Liver (tissue), 3 donors: ENCODE measurements around the gene CLPSL2.

Experiments
- CTCF ChIP-seq: fragments of 150-350 bp; IDR thresholded peaks from 2 replicates; pipeline ENCODE4 v1.5.1; 2017; ENCODE audit warnings: improper control_type of control experiment, low read depth, low read length; ENCODE audit not compliant: missing input control
- EGR1 ChIP-seq, 2 donors: IDR thresholded peaks; 2 replicates each; pipeline ENCODE4 v1.6.1; 2016 to 2018; ENCODE audit warnings: antibody characterized with exemption in 2 of 2, low read depth in 2 of 2
- FOXA2 ChIP-seq: IDR thresholded peaks from 2 replicates; pipeline ENCODE4 v1.6.1; 2016; ENCODE audit warnings: antibody characterized with exemption
- GABPA ChIP-seq, 2 donors: IDR thresholded peaks in 1 of 2; conservative IDR thresholded peaks in 1 of 2; 2 replicates each; pipeline ENCODE4 v1.6.1; 2016; ENCODE audit warnings: antibody characterized with exemption in 2 of 2, mild to moderate bottlenecking in 1 of 2, moderate library complexity in 1 of 2
- JUND ChIP-seq, 2 donors: IDR thresholded peaks; 2 replicates each; pipeline ENCODE4 v1.6.1; 2016; ENCODE audit warnings: antibody characterized with exemption in 2 of 2
- RAD21 ChIP-seq, 2 donors: IDR thresholded peaks; 2 replicates each; pipeline ENCODE4 v1.6.1; 2016; ENCODE audit warnings: antibody characterized with exemption in 2 of 2, mild to moderate bottlenecking in 2 of 2
- RXRA ChIP-seq, 2 donors: IDR thresholded peaks; 2 replicates each; pipeline ENCODE4 v1.6.1; 2017 to 2018; ENCODE audit warnings: antibody characterized with exemption in 2 of 2, mild to moderate bottlenecking in 1 of 2
- TAF1 ChIP-seq: conservative IDR thresholded peaks from 2 replicates; pipeline ENCODE4 v1.6.1; 2016; ENCODE audit warnings: antibody characterized with exemption, mild to moderate bottlenecking
- YY1 ChIP-seq: IDR thresholded peaks from 2 replicates; pipeline ENCODE4 v1.6.1; 2016; ENCODE audit warnings: antibody characterized with exemption, mild to moderate bottlenecking
- ZBTB33 ChIP-seq: IDR thresholded peaks from 2 replicates; pipeline ENCODE4 v1.6.1; 2016; ENCODE audit warnings: antibody characterized with exemption
- donor health status: healthy.
- donor health status: healthy.

GRCh38 chr6:35808688-35809087 lies 32.3 kb downstream of the CLPSL2 start:
- TF ChIP-seq CTCF (no peak), TAF1 (no peak), JUND (IDR thresholded peaks at IDR 0.05) (no peak), YY1 (no peak), RXRA (IDR thresholded peaks at IDR 0.05) (no peak), ZBTB33 (no peak), GABPA (IDR thresholded peaks at IDR 0.05 in 1 of 2, conservative IDR thresholded peaks at IDR 0.05 in 1 of 2) (no peak), FOXA2 (no peak), RAD21 (IDR thresholded peaks at IDR 0.05) (no peak), EGR1 (IDR thresholded peaks at IDR 0.05; ENCODE audit: low read depth in 2 of 2) (no peak)
